ENCODE measurements around the gene PFKFB4. TPM values are rescaled to one million over a fixed set of nuclear protein-coding genes. Genes with fewer than 3 reads are reported as not detected.
A peak's percentile ranks its signal among the peaks of the same experiment; 100 is the strongest.

Gene PFKFB4
- total RNA-seq, 4 donors from 2014 or later: 1.8 to 2.9 (median 1.9) TPM

DNA sequence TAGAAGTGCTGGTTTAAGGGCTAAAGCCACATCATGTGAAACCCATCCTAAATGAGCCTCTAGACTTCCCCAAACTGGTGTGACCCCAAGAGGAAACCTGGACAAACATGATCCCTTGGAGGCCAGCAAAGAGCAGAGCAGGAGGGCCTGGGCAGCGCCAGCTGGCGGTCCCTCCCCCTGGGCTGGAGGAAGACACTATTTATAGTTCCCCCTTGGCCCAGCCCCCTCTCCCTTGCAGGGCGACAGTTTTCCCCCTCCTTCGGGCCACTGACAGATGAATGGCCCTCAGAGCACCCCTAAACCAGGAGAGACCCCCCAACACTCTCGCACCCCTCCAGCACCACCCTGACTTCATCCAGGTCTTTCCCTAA lies 4.0 kb upstream of the PFKFB4 start:
- Histone ChIP-seq H3K27me3 (no peaks in the 10 kb centered on the region), H3K36me3 (no peaks in the 10 kb centered on the region), H3K9me3 (no peaks in the 10 kb centered on the region), H3K27ac (replicated peaks in 1 of 4) (peak overlapping the region; percentile 64 to 78 (median 74)), H3K4me3 (peak overlapping the region; percentile 47 to 56 (median 51)), H3K4me1 (peaks cover 42 to 61% (median 54%) of the 10 kb centered on the region in 4 donors)
- no peak for DNase-seq (ENCODE audit: extremely low spot score)
- intact Hi-C loops (cut with DNase I): no loop called here
- whole genome bisulfite sequencing: 3% methylated on average over 4 of the region's 5 CpGs
- TF ChIP-seq POLR2AphosphoS5 (IDR thresholded peaks at IDR 0.05) (no peak), POLR2A (IDR thresholded peaks at IDR 0.05; ENCODE audit: low read depth) (no peak), EP300 (IDR thresholded peaks at IDR 0.05) (no peak)
- TF ChIP-seq, protein P1, sequence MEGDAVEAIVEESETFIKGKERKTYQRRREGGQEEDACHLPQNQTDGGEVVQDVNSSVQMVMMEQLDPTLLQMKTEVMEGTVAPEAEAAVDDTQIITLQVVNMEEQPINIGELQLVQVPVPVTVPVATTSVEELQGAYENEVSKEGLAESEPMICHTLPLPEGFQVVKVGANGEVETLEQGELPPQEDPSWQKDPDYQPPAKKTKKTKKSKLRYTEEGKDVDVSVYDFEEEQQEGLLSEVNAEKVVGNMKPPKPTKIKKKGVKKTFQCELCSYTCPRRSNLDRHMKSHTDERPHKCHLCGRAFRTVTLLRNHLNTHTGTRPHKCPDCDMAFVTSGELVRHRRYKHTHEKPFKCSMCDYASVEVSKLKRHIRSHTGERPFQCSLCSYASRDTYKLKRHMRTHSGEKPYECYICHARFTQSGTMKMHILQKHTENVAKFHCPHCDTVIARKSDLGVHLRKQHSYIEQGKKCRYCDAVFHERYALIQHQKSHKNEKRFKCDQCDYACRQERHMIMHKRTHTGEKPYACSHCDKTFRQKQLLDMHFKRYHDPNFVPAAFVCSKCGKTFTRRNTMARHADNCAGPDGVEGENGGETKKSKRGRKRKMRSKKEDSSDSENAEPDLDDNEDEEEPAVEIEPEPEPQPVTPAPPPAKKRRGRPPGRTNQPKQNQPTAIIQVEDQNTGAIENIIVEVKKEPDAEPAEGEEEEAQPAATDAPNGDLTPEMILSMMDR (IDR thresholded peaks at IDR 0.05): no peak

DNA sequence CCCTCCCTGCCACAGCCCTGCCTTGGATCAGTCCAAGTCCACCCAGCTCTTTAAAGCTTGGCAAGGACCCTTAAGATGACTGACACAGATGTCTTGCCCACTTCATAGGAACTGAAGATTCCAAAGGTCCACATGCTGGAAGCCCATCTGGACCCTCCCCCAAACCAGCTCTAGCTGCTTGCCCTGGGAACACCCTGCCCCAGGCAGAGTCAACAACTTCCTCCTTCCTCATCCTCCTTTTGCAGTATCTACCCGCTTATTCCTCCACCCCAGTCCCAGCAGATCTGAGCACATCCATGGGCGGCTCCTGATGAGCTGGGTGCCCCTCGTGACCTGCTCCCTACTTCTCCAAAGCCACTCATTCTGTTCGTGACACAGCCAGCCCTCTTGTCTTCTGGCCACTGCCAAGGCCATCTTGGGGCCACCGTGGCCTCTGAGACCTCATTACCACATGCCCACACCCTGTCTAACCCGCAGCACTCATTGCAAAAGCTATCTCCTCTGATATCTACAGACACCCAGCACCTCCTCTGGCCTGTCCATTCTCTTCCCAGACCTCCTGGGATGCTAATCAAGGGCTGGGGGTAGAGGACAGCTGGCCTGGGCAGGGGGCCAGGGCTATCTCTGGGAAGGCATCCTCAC lies 2.0 kb upstream of the PFKFB4 start:
- intact Hi-C loops (cut with DNase I): no loop called here

DNA sequence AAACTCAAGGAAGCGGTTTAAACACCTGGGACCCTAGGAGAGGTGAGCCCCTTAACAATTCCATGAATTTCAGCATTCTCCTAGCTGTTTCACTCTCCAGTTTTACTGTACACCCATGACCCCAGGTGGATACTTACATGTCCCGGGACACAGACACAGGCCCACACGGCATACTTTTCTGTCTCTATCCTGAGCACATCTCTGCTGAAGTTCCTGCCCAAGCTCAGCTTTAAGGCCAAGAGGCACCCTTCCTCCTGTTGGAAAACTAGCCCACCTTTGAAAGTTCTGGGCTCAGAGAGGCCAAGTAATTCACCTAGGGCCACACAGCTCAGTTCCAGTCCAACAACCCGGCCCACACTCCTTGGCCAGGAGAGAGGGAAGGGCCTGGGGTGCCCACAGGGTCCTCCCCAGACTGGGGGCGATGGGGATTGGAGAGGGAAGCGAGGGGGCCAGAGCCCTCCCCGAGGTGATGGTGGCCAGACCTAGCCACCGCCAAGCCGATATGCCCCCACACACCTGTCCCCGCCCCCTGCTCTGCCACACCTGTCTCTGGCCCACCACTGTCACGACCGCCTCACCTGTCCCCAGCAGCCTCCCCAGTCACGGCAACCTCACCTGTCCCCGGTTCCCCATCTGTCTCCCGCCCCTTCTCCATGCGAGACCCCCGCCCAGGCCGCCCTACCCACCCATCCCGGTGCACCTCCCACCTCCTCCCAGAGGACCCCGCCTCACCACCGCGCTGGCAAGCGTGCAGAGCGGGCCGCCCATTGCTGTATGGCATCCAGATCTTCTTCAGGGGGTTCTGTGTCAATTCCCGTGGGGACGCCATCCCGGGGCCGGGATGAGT lies 431 bp downstream of the PFKFB4 start:
- no peaks in the 10 kb centered on the region for H3K36me3 ChIP-seq
- no peaks in the 10 kb centered on the region for H3K27me3 ChIP-seq
- peak overlapping the region; percentile 70 to 73 (median 71) for H3K27ac ChIP-seq (replicated peaks in 1 of 4)
- intact Hi-C loops (cut with DNase I): no loop called here
- peaks cover 40 to 53% (median 50%) of the 10 kb centered on the region in 4 donors for H3K4me1 ChIP-seq
- peak overlapping the region; percentile 58 to 75 (median 64) for H3K4me3 ChIP-seq
- DNase-seq (ENCODE audit: extremely low spot score): no peak
- TF ChIP-seq POLR2A (IDR thresholded peaks at IDR 0.05; ENCODE audit: low read depth): no peak
- TF ChIP-seq, protein P1 (IDR thresholded peaks at IDR 0.05): no peak
- TF ChIP-seq POLR2AphosphoS5 (IDR thresholded peaks at IDR 0.05): no peak
- TF ChIP-seq EP300 (IDR thresholded peaks at IDR 0.05): no peak
- 31% methylated on average over 7 of the region's 29 CpGs for WGBS
- no peaks in the 10 kb centered on the region for H3K9me3 ChIP-seq

More for the DNA sequence above, 2.0 kb upstream of the PFKFB4 start:
- 68% methylated on average over 6 of the region's 6 CpGs for WGBS
- no peaks in the 10 kb centered on the region for H3K9me3 ChIP-seq
- peak overlapping the region; percentile 58 to 77 (median 62) for H3K27ac ChIP-seq (replicated peaks in 1 of 4)
- no peaks in the 10 kb centered on the region for H3K27me3 ChIP-seq
- peaks cover 42 to 57% (median 54%) of the 10 kb centered on the region in 4 donors for H3K4me1 ChIP-seq
- H3K36me3 ChIP-seq: no peaks in the 10 kb centered on the region
- no peak for DNase-seq (ENCODE audit: extremely low spot score)
- TF ChIP-seq, protein P1 (IDR thresholded peaks at IDR 0.05): peak in 1 of 3 experiments; percentile 1
- no peak for TF ChIP-seq POLR2AphosphoS5 (IDR thresholded peaks at IDR 0.05)
- no peak for TF ChIP-seq EP300 (IDR thresholded peaks at IDR 0.05)
- no peak overlapping the region for H3K4me3 ChIP-seq

DNA sequence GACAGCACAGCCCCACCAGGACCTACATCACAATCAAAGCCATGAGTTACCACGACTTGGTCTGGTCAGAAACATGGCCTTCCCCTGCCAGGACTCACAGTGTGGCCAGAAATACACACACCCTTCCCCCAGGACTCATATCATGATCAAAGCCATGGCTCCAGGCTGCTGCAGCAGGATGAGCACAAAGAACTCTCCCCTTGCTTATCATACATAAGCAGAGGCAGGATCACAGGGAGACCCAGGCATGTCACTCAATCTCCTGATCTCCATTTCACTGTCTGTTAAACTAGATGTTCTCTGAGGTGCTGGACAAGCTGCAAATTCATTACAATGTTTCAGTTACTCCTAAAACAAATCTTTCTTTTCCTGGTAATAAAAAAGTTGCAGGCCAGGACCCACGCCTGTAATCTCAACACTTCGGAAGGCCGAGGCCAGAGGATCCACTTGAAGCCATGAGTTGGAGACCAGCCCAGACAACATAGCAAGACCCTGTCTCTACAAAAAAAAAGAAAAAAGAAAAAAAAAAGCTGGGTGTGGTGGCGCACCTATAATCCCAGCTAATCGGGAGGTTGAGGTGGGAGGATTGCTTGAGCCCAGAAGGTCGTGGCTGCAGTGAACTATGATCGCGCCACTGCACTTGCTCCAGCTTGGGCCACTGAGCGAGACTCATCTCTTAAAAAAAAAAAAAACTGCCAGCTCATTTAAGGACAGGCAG lies 1.2 kb downstream of the PFKFB4 start:
- no peak for DNase-seq (ENCODE audit: extremely low spot score)
- Histone ChIP-seq H3K9me3 (no peaks in the 10 kb centered on the region), H3K27ac (replicated peaks in 1 of 4) (peak overlapping the region in 1 of 4 donors; percentile 70), H3K4me3 (no peak overlapping the region), H3K36me3 (no peaks in the 10 kb centered on the region), H3K4me1 (peaks cover 33 to 45% (median 42%) of the 10 kb centered on the region in 4 donors), H3K27me3 (no peaks in the 10 kb centered on the region)
- intact Hi-C loops (cut with DNase I): no loop called here
- no peak for TF ChIP-seq POLR2AphosphoS5 (IDR thresholded peaks at IDR 0.05)
- TF ChIP-seq, protein P1 (IDR thresholded peaks at IDR 0.05): no peak
- no peak for TF ChIP-seq EP300 (IDR thresholded peaks at IDR 0.05)
- TF ChIP-seq POLR2A (IDR thresholded peaks at IDR 0.05; ENCODE audit: low read depth): no peak
- WGBS: 87% methylated on average over 10 of the region's 10 CpGs
